ENCODE data around the gene ENDOU.
A peak's percentile ranks its signal among the peaks of the same experiment; 100 is the strongest.

Gene ENDOU

DNA sequence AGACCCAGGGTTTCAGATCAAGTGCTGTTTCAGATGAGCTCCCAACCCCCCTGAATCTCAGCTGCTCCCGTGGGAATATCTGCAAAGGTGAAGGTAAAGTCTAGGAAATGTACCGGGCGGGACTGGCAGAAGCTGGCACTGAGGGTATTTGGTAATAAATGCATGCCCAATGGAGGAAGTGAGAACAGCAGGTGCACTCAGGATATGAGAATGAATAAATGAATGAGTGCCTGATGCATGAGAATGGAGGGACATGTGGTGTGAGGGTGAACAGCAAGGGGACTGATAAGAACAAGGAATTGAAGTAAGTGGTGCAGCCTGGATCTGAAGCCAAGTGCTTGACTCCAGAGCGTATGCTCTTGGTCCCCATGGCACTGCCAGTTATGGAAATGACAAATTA is 21.8 kb upstream of the ENDOU start:
- TF ChIP-seq, protein P1, sequence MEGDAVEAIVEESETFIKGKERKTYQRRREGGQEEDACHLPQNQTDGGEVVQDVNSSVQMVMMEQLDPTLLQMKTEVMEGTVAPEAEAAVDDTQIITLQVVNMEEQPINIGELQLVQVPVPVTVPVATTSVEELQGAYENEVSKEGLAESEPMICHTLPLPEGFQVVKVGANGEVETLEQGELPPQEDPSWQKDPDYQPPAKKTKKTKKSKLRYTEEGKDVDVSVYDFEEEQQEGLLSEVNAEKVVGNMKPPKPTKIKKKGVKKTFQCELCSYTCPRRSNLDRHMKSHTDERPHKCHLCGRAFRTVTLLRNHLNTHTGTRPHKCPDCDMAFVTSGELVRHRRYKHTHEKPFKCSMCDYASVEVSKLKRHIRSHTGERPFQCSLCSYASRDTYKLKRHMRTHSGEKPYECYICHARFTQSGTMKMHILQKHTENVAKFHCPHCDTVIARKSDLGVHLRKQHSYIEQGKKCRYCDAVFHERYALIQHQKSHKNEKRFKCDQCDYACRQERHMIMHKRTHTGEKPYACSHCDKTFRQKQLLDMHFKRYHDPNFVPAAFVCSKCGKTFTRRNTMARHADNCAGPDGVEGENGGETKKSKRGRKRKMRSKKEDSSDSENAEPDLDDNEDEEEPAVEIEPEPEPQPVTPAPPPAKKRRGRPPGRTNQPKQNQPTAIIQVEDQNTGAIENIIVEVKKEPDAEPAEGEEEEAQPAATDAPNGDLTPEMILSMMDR (IDR thresholded peaks at IDR 0.05; ENCODE audit: control insufficient read depth, extremely low read depth, insufficient read depth), result no peak
- DNase-seq (ENCODE audit: low read depth), result no peak
- H3K4me3 ChIP-seq (ENCODE audit: low read depth, low read length), result no peak overlapping the region

DNA sequence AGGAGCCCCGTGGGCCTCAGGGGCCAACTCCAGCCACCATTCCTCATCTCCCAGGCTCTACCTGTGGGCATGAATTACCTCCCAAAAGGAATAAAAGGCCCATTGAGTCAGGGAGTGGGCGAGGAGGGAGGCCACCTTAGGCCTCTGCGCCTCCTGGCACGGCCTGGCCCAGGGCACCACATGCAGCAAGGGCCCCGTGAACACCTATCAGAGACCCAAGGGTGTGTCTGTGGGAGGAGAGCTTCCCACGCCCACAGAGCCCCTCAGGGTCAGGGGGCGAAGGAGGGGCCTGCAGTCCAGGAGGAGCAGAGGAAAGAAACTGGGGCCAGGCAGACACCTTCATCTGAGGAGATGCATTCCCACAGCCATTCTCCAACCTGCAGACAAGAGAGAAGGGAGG is 21.2 kb upstream of the ENDOU start:
- TF ChIP-seq, protein P1 (IDR thresholded peaks at IDR 0.05; ENCODE audit: control insufficient read depth, extremely low read depth, insufficient read depth), result no peak
- no peak overlapping the region for H3K4me3 ChIP-seq (ENCODE audit: low read depth, low read length)
- no peak for DNase-seq (ENCODE audit: low read depth)

DNA sequence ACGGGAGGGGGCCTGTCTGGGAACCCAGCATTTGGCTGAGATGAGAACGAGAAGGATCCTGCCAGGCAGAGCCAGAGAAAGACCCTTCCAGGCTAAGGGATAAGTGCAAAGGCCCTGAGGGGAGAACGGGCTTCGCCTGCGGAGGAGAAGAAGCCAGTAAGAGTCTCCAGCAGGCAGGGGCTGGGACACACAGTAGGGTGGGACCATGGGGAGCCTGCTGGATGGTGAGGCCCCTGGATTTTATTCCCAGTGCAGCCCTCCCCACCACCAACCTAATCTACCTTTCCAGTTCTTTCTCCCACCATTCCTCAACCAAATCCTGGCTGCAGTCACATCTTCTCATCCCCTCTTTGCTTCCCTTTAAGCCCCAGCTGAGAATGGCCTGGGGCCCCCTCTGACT is 20.8 kb upstream of the ENDOU start:
- H3K4me3 ChIP-seq (ENCODE audit: low read depth, low read length), result no peak overlapping the region
- TF ChIP-seq, protein P1 (IDR thresholded peaks at IDR 0.05; ENCODE audit: control insufficient read depth, extremely low read depth, insufficient read depth), result no peak
- no peak for DNase-seq (ENCODE audit: low read depth)

DNA sequence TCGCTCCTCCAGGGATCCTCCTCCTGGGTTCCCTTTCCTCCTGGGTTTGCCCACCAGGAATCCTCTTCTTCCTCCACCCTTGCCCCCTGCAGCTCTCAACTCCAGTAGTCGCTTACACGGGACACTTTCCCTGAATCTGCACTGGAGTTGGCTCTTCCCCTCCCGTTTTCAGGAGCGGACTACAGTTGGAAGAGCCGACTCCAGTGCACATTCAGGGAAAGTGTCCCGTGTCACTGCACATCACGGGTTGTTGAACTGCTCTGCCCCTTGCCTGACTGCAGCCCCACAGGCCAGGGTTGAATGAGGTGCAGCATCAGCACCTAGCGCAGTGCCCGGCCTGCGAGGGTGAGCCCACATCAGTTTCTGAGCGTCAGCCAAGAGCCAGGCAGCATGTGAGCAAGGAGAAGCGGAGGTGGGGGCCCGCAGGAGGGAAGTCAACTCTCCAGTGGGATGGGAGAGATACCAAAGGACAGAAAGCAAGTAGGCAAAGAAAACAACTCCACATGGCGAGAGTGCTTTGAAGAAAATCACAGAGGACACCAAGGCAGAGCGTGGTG is 20.3 kb upstream of the ENDOU start:
- TF ChIP-seq, protein P1 (IDR thresholded peaks at IDR 0.05; ENCODE audit: control insufficient read depth, extremely low read depth, insufficient read depth), result no peak
- no peak for DNase-seq (ENCODE audit: low read depth)
- H3K4me3 ChIP-seq (ENCODE audit: low read depth, low read length), result no peak overlapping the region

DNA sequence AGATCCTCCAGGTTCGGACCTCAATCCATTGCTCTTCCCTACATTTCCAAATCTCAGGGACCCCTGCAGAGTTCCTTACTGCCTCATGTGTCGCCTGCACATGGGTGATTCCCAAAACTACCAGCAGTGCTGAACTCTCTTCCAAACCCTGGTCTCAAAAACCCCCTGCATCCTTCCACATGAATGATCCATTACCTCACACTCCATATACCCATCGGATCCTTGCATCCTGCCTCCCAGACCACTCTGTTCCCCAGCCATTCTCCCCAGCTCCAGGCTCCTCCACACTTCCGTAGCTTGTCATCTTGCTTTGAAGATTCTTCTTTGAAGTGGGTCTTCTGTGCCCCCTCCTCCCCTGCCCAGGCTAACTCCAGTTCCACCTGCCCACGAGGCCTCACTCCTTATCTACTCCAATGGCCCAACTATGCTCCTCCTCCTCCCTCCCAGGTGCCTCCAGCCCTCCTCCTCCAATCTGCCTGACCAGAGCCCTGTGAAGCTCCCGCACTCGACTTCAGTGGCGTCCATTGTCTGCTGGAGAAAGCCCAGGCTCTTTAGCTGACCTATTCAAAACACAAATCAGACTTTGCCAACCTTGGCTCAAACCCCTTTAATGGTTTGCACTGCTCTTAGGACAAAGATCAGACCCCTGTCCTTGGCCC is 19.6 kb upstream of the ENDOU start:
- DNase-seq (ENCODE audit: low read depth), result no peak
- no peak overlapping the region for H3K4me3 ChIP-seq (ENCODE audit: low read depth, low read length)
- TF ChIP-seq, protein P1 (IDR thresholded peaks at IDR 0.05; ENCODE audit: control insufficient read depth, extremely low read depth, insufficient read depth), result no peak

DNA sequence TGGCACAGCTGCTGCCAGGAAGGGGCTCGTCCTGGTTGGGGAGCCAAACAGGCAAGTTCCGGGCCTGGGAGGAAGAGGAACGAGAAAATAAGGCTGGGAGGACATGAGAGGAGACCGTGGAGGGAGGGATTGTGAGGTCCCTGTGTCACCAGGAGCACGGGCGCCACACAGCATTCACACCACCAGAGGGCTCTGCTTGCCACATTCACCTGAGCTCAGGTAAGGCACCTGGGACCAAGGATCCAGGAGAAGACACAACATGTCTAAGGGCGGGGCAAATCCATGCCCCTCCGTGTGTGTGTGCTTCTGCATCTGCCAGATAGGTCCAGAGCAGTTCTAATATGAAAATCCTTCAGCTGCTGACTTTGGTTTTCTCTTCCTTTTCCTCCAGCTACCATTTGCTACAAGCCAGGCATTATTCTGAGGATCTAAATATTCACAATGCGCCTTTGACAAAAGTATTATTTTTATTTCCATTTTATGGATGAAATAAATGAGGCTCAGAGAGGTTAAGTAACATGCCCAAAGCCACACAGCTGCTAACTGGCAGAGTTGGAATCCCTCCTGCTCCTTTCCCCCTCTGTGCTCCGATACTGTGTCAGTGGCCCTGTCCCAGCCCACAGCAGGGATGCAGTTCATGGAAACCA is 18.8 kb upstream of the ENDOU start:
- no peak for DNase-seq (ENCODE audit: low read depth)
- TF ChIP-seq, protein P1 (IDR thresholded peaks at IDR 0.05; ENCODE audit: control insufficient read depth, extremely low read depth, insufficient read depth), result peak; percentile 93
- no peak overlapping the region for H3K4me3 ChIP-seq (ENCODE audit: low read depth, low read length)
